GM18507 (cell line): ENCODE results near the gene NCF2.

ENCODE experiments used
- DNase-seq: peaks from one replicate; pipeline ENCODE4 v3.0.0; 2011; ENCODE audit warnings: low read depth; ENCODE audit not compliant: insufficient read length; ENCODE audit errors: extremely low spot score
- FAIRE-seq: peaks from 2 replicates; lab custom pipeline; 2011; peaks lifted over from hg19 to GRCh38; lab: Jason Lieb, UNC

The NCF2 gene

DNA sequence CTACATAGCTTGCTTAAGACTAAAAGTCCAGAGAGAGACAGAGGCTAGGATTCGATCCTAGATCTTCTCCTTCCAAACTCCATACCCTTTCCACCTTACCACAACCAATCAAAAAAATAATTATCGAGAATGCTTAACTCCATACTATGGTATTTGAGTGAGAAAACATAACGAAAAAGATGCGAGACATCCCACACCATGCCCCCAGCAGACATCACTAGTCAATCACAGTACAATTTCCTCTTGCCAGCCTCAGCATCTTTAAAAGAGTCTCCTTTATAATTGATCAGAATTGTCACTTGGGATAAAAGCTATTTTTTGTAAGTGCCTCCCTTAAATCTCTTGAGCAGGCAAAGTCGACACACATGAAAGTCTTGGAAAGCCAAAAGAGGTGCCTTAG lies 875 bp downstream of the NCF2 start:
- FAIRE-seq: no peak
- no peak for DNase-seq

DNA sequence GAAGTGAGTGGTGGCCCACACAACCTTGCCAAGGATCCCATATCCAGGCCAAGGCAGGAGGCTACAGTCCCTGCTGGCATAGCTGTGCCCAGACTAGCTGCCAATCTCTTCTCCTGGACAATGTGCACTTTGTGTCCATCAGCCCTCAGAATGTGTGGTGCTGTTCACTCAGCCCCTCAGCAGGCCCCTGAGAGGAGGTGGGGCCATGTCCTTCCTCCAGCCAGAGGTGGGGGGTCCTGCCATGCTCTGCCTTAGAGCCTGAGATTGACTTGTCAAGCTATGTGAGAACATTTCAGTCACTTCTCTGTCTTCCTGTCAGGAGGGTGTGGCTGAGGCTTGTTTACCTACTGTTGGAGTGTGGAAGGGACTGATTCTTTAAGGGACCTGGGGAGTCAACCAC lies 1.4 kb downstream of the NCF2 start:
- FAIRE-seq: peak; percentile 58

DNA sequence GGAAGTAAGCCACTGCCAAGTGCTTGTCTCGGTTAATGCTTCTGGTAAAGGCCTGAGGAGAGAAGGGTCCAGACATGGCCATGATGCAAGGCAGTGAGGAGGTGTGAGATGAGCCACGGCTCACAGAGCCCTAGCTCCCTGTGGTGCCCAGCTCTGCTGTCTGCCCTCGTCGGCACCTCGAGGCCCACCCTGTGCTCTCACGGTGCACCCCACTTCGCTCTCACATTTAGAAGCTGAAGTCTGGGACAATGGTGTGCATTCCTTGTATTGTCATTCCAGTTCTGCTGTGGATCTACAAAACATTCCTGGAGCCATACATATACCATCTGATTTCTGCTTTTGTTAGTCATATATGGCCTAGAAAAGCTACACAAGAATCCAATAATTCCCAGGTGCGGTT lies 3.3 kb downstream of the NCF2 start:
- no peak for DNase-seq
- FAIRE-seq: no peak

More for the DNA sequence above, 1.4 kb downstream of the NCF2 start:
- no peak for DNase-seq

DNA sequence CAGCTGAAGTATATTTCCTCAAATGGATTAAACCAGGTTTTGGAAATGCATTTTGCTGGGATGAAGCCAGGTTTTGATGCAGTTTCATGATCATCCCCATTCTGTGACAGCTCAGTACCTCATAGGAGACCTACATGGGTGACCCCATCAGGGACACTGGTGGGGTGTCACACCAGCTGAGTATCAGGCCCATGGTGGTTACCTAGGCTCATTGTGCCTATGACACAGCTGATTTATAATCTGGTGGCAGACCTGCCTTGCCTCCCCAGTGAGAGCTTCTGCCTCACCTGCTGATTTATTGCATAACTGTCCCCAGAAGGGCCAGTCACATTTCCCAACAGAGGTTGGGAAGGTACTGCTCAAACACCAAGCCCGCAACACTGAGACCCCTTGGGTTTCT lies 3.8 kb downstream of the NCF2 start:
- FAIRE-seq: no peak
- DNase-seq: no peak

DNA sequence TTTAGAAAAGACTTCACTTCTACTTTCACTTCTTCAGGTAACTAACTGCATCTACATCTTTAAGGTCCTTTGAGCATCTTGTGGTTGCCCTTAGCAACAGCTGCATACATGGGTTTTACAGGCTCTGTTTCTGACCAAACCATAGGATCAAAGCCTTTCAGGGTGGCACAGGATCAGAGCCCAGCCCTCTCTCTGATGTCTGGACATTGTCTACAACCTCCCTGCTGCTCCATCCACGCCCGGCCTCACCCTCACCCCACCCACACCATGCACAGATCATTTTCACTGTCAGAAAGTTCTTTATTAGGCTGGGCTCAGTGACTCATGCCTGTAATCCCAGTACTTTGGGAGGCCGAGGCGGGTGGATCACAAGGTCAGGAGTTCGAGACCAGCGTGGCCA lies 5.2 kb downstream of the NCF2 start:
- DNase-seq (no peak), FAIRE-seq (no peak)

DNA sequence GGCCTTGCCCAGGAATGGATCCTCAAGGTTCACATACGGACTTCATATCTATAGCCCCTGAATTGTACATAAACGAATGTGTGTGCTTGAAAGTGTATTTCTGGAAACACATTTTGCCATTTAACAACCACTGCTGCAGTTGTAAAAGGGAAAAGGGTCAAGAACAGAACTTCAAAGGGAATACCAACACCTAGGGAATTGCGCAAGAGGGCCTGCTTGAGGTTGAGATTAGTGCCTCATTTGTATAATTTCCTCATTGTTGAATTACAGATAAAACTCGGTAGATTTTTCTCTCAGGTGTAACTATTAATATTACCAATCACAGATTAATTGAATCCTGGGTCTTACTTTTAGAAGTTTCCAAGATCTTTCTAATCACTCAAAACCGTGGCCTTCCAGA lies 6.1 kb downstream of the NCF2 start:
- FAIRE-seq: no peak
- DNase-seq: no peak

DNA sequence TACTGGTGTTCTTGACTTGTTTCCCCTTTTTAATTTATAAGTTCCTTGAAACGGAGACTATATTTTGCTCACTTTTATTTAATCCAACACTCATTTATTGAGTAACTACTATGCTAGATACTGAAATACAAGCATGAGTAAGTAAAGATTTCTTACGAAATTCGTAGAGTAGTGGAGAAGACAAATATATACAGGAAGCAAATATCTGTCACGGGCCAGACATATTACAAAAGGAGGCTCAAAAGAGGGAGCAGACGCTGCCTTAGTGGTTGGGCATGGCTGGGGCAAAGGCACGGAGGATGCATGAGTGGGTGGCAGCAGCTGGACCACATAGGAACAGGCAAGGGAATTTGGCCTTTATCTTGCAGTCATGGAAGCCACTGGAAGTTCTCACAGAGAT lies 6.8 kb downstream of the NCF2 start:
- FAIRE-seq: no peak
- DNase-seq: no peak

DNA sequence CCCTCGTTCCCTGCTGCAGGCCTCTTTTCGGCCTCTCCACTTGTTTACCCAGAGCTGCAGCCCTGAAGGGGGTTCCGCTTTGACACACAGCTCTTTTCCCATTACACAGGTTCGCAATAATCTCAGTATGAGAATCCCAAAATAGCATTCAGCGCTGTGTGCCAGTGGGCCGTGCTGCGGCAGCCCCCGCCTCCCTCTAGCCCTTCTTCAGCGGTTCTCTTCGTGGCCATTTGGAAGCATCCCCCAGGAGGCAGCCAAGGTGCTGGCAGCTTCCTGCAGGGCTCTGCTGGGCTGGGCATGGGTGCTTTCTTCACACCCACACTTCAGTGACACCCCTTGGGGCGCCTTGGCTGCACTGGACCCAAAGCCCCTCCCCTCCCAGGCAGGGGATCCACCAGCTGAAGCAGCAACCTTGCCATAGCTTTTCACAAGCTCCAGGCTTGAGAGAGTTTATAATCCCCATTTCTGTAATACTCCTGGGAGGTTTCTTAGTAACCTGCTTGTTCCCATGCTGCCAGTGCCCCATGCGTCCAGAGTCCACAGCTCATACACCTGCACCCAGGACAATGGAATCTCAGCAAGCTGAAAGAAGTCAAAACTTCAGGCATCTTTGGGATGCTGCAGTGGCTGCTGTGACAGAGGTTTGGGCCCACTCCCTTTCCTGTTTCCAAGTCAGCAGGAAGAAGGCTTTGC lies 8.1 kb downstream of the NCF2 start:
- FAIRE-seq: no peak
- no peak for DNase-seq

DNA sequence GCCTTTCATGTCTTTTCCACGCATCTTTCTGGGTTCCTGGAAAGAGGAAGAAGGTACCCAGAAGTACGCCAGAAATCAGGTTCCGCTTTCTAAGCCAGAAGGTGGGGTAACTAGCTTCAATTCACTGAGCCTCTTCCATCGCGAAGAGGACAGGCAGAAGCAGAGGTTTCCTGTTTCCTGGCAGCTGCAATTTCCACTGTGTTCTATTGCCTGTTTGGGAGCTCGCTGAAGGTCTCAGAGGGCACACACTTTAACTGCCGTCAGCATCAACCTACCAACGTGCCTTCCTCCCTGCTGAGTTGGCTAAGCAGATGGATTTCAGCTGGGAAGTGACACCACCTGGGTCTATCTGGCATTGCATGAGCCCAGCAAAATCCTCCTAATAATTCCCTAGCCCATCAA lies 10.0 kb downstream of the NCF2 start:
- peak; percentile 18 for FAIRE-seq
- DNase-seq: no peak

DNA sequence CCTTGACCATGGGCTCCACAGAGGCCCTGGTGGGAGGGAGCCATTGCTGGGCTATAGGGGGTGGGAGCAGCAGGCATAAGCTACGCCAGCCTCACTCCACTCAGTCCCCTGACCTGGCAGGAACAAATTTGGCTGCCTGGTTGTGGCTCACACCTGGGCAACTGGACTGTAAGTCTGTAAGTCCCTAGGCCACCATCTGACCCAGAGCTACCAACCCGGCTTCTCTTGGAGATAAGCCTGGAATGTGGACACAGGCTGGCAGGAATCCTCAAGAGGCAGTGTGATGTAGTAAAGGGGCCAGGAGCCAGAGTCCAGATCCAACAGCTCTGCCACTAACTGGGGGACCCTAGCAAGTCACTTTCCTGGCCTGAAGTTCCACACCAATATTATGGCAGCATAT lies 11.4 kb downstream of the NCF2 start:
- FAIRE-seq (no peak), DNase-seq (no peak)

DNA sequence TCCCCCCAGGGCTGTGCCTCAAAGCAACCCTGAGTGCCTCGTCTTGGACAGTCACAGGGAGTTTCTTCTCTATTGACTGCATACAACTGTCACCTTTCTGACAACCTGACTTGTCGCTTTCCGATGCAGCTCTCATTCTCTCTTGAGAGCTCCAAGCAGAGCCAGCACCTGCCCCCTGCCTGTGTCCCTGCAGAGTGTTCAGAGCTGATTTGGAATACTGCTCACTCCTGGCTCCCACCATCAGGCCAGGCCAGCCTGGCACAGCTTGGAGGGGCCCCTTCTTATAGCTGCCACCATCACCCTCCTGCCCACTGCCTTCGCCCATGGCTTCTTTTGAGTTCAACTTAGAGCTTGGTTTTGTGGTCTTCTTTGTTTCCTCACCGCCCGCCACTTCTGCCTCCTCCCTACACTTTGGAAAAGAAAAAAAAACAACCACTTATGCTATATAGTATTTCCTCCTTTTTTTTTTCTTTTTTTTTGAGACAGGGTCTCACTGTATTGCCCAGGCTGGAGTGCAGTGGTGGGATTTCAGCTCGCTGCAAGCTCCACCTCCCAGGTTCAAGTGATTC lies 12.3 kb downstream of the NCF2 start:
- FAIRE-seq (no peak), DNase-seq (no peak)

DNA sequence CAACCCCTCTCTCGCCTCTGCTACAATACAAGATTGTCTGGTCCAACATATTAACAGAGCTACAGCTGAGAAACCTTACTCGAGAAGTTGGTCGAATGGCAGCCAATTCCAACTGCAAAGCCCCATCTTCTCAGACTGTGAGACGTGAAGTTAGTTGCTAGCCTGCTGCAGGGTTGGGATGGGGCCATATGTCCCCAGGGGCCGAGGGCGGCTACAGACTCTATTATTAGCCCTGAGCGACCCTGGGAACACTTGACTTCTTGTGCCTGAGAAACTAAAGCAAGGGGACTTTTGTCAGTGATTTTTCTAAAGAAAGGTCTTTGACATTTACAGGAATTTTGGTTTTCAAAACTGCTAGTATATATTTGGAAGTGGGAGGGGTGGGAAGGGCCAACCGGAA lies 13.7 kb downstream of the NCF2 start:
- no peak for DNase-seq
- FAIRE-seq: no peak

DNA sequence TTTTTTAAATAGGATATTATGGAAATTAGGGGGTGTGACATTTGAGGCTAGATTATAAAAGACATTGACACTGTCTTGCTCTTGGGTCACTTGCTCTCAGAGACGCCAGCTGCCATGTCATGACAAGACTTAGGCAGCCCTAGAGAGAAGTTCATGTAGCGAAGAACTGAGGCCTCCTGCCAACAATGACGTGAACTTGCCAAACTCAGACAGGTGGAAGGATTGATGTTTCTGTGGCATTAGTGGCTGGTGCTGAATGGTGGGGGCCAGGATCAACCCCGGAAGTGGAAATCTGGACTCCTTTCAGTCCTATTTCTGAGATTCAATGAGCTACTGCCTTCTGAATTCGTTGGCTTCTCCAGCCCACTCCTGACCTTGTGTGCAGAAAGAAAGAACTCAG lies 14.7 kb downstream of the NCF2 start:
- no peak for DNase-seq
- FAIRE-seq: no peak

DNA sequence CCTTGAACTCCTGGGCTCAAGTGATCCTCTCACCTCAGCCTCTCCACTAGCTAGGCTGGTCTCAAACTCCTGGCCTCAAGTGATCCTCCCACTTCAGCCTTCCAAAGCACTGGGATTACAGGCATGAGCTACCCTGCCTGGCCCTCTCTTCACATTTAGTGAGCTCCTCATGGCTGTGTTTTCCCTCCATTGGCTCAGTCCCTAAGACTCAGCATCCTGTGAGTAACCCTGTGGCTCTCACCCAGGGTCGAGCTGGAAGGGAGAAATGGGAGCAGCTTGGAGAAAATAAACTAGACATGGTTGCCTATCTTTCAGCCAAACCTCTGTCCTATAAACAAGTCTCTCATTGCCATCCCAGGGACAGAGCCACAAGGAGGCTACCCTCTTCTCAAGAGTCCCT lies 17.5 kb downstream of the NCF2 start:
- no peak for FAIRE-seq
- no peak for DNase-seq

DNA sequence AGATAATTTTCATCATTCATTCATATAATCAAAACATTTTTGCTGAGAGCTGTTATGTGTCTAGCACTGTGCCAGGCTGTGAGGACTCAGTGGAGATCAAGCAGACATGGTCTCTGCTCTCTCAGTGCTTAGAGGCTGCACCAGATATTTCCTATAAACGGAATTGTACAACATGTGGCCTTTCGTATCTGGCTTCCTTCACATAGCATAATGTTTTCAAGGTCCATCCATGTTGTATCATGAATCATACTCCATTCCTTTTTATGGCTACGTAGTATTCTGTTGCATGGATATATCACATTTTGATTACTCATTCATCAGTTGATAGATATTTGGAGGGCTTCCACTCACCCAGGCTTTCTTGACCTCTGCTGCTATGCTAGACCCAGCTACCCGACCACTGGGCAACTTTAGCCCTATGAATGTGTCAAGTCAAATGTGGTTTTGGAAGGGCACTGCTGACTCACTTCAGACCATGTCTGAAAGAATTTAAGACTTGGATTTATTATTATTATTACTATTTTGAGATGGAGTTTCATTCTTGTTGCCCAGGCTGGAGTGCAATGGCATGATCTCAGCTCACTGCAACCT lies 18.5 kb downstream of the NCF2 start:
- DNase-seq: no peak

DNA sequence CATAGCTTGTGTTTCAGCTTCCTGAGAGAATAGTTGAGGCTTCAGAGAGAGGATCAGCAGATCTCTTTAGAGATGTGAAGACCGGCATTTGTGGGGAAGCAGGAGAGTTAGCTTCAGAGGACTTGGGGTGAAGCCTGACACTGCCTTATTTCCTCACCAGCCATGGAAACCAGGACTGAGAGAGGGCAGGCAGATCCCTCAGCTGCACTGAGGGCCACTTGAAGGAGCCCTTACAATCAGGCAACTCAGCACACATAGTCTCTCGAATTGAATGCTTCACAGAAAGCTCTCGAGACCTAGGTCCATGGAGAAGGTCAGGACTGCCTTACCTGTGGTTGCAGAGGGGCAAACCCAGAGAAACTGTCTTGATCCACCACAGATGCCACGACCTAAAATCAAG lies 19.8 kb downstream of the NCF2 start:
- DNase-seq (no peak), FAIRE-seq (no peak)

More for the DNA sequence above, 18.5 kb downstream of the NCF2 start:
- FAIRE-seq: no peak

DNA sequence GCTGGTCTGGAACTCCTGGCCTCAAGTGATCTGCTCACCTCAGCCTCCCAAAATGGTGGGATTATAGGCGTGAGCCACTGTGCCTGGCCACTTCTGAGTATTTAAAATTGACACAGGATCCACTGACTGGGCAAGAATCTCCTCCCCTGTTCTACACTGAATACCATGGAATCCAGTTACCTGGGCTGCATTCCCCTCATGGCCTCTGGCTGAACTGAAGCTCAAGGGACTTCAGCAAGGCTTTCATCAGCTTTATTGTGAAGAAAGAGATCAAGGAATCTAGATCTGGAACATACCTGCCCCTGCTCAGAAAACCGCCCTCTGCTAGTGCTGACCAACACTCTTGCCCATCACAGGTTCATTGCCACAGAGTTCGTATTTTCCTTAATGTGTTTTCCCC lies 20.5 kb downstream of the NCF2 start:
- no peak for FAIRE-seq

DNA sequence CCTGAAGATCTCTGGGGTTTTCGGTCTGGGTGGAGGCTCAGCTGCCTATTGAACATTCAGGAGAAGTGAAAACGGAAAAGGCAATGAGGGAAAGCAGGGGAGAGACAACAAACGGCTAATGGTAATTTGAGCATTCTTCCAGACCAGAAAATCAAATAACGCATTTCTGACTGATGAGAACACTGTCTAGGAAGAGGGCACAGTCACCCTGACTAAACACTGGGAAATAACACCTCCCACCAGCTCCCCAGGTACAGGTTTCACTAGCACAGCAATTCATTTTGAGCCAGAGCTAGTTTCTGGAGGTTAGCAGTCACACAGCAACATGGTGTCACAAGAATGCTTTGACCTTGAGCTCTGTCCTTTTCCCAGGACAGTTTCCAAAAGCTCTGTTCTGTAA lies 21.1 kb downstream of the NCF2 start:
- FAIRE-seq (no peak), DNase-seq (no peak)

More for the DNA sequence above, 20.5 kb downstream of the NCF2 start:
- no peak for DNase-seq

DNA sequence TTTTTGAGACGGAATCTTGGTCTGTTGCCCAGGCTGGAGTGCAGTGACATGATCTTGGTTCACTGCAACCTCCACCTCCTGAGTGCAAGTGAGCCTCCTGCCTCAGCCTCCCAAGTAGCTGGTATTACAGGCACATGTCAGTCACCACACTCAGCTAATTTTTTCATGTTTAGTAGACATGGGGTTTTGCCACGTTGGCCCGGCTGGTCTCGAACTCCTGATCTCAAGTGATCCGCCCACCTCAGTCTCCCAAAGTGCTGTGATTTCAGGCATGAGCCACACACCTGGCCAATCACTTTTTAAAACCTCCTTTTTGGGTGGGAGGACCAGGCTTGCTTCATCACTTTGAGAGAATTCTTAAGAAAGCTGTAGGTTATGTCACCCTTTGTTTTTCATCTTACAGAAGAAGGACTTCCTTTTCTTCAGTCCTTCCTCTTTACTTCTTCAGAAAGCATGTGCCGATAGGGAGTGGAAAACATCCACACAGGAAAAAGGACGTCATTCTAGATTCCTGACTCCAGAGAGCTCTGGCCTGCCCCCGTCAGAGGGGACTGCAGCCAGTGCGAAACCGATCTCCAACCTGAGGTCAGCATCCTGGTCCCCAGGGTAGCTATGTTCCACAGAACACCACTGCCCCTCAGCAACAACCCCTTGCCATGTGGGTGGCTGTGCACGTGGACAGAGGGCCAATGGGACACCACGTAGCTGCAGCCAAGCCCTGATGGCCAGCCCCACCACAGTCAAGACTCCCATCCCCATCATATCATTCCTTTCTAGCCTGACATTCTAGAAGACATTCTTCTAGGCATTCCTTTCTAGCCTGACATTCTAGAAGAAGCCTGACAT lies 21.9 kb downstream of the NCF2 start:
- DNase-seq (no peak), FAIRE-seq (no peak)

DNA sequence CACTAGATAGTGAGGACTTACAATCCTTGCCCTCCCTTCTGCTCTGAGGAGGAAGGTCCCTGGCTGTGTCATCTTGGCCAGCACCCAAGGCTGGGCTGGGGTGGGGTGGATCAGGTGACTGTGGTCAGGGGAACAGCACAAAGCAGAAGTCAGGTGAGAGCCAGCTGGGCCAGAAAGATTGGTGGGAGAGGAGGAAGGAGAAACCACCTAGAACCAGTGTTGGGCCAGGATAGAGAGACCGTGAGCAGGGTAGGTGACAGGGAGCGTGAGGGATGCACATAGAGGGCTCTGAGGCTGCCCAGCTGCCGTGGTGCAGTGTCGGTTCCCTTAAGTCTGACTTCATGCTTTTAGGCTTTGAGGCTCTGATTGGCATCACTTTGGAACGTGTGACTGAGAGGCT lies 22.7 kb downstream of the NCF2 start:
- peak; percentile 41 for FAIRE-seq

More for the DNA sequence above, 22.7 kb downstream of the NCF2 start:
- no peak for DNase-seq
